ENCODE data around the gene METTL16.
"Not testable (repeated sequence)": the region's sequence is repeated elsewhere in the genome, so short reads cannot be mapped to it uniquely, and the experiment has no call there.

- not testable (repeated sequence) for TF ChIP-seq CTCF, POLR2A (IDR thresholded peaks at IDR 0.05)
These were observed 25.0 kb downstream of the METTL16 start for GRCh38 chr17:2486709-2487108.

Measured in uterus (tissue), 2 donors.